ENCODE data around the gene ATOH8.

- TF ChIP-seq CTCF (IDR thresholded peaks at IDR 0.05; ENCODE audit: borderline replicate concordance, extremely low read depth, low read length, poor library complexity, severe bottlenecking) (no peak), EZH2 (IDR thresholded peaks at IDR 0.05; ENCODE audit: borderline replicate concordance, low read depth, low read length, severe bottlenecking) (no peak)
Measured at GRCh38 chr2:85788603-85789002, 34.8 kb downstream of the ATOH8 start.

Data from DND-41 (cell line).